HG02885 (cell line): ENCODE measurements around the gene KDM6B.

Experiments
- ATAC-seq: cut with Tn5 transposase; IDR thresholded peaks from one replicate; pipeline ENCODE4 v1.9.1; 2021; ENCODE audit warnings: mild to moderate bottlenecking; ENCODE audit not compliant: unreplicated experiment, poor library complexity

Gene KDM6B

DNA sequence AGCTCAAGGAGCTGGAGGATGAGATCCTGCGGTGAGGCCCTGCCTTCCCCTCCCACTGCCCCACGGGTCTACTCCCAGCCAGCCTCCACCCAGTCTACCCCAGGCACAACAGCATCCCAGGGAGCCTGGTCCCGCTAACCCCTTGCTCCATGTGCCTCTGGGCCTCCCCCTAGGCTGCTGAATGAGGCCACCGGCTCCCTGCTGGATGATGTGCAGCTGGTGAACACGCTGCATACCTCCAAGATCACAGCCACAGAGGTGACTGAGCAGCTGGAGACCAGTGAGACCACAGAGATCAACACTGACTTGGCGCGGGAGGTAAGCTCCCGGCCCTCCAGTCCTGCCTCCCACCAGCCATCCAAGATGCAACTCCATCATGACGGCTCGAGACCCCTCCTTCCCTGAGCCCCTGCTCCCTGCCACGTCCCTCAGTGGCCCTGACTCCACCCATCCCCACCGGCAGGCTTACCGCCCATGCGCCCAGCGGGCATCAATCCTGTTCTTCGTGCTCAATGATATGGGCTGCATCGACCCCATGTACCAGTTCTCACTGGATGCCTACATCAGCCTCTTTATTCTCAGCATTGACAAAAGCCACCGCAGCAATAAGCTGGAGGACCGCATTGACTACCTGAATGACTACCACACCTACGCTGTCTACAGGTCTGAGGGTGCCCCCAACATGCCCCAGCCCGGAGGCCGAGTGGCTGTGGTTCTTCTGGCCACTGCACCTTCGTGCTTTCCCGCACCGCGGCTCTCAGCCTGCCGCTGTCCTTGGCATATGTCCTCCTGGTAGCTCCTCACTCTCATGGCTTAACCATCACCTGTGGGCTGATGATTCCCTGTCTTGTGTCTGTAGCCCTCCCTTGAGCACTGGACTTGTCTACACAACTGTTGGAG is 15.0 kb upstream of the KDM6B start:
- no peak for ATAC-seq

DNA sequence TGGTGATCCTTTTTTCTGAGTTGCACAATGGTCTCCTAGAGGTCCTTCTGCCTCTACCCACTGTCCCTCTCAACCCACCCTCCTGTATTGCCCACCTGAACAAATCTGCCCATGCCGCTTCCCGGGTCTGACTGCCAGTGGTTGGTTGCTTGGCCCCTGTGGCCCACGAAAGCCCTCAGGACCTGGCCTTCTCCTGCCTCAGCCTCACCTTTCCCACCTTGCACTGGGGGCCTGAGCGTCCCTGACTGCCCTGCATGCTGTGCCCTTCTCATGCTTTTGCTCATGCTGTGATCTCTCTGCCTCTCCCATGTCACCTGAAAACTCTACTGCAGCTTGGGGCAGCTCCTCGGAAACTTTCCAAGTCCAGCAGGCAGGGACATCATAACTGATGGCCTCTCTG is 13.8 kb upstream of the KDM6B start:
- no peak for ATAC-seq

DNA sequence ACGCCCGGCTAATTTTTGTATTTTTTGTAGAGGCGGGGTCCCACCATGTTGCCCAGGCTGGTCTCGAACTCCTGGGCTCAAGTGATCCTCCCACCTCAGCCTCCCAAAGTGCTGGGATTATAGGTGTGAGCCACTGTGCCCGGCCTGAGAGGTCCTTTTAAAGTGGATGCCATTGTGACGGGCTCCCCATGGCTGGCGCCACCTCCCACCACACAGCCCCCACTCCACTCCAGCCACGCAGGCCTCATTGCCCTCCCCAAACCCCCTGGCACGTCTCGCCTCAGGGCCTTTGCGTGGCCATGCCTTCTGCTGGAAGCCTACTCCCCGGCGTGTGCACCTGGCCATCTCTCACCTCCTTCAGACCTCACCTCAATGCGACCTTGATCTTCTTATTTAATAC is 11.9 kb upstream of the KDM6B start:
- no peak for ATAC-seq

DNA sequence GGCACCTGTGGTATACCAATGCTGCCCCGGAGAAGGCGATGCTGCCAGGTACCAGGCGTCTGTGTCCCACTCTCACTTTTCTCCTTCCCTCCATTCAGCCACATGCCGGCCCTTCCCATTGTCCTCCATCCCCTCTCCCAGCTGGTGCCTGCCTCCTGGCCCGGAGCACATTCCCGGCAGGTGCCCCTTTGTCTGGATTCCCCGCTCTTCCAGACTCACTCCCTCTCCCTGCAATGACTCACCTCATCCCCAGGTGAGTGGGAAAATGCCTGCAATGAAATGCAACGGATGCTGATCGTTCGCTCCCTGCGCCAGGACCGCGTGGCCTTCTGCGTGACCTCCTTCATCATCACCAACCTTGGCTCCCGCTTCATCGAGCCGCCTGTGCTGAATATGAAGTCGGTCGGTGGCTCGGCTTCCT is 10.4 kb upstream of the KDM6B start:
- ATAC-seq, result no peak

DNA sequence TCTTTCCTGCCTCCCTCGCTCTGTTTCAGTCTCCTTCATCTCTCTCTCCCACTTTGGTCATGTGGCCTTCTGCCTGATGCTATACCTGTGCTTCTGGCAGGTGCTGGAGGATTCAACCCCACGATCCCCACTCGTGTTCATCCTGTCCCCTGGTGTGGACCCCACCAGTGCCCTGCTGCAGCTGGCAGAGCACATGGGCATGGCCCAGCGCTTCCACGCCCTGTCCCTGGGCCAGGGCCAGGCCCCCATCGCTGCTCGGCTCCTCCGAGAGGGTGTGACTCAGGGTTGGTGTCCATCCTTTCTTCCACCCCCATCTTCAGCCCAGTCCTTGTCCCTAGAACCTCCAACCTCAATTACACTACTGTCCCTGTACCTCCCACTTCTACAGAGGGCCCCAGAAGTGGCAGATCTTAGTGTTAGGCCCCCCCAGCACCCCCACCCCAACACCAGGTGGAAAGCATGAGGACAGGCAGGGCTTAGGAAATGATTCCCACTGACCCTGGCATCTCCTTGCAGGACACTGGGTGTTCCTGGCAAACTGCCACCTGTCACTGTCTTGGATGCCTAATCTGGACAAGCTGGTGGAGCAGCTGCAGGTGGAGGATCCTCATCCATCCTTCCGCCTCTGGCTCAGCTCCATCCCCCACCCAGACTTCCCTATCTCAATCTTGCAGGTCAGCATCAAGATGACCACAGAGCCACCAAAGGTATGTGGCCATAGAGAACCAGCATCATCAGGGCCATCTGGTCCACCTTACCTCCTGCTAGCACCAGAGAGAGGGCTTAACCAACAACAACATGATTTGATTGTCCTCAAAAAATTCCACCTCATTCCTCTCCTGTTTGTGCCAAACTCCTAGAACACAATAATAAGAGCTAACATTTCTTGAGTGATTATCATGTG is 9.7 kb upstream of the KDM6B start:
- ATAC-seq, result no peak

DNA sequence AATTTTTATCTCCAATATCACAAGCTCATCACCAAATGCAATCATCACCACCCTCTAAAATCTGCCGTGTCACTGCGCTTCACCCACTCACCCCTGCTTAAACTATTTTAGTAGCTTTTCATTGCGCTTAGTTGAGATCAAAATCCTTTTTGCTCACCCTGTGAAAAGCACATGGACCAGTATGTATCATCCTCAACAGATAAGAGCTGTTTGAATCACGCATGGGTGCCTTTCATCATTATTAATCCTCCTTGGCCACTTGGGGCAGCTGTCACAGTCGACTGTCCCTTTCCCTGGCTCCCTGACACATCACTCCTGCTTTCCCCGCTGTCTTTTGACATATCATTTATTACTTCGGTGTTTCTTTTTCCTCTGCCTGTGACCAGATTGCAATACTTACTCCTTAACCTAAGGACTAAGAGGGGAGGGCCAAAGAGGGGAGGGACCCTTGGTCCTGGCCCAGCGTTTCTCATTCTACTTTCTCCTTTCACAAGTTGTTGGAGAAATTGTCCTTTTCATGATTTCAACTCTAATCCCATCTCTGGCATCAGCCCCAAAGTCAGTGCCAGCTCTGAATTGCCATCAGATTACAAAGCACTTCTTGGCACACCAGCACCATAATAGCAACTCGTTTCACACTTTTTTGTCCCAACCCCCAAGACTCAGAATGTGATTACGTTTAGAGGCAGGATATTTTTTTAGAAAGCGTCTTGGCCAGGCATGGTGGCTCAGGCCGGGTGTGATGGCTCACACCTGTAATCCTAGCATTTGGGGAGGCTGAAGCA is 8.6 kb upstream of the KDM6B start:
- no peak for ATAC-seq

DNA sequence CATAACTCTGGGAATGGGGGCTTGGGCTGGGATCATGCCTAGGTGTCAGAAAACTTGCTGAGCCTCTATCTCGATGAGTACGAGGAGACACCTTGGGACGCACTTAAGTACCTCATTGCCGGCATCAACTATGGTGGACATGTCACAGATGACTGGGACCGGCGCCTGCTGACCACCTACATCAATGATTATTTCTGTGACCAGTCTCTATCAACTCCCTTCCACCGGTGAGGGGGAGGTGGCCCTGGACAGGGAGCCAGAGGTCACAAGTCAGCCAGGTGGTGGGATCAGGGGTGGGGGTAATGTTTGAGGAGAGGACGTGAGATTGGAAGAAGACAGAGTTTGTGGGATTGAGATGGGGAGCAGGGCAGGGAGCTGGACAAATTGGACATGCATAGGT is 3.4 kb upstream of the KDM6B start:
- no peak for ATAC-seq

DNA sequence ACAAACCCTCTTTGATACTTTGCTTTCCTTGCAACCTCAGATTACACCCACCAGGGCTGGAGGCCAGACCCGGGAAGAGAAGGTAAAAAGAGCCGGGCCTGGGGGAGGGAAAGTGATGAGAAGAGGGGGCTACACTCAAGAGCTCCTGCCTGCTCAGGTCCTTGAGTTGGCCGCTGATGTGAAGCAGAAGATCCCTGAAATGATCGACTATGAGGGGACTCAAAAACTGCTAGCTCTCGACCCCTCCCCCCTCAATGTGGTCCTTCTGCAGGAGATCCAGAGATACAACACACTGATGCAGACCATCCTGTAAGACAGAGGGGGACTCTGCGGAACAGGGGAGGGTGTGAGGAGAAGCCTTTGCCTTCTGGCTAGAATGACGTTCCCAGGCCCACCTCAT is 2.8 kb upstream of the KDM6B start:
- ATAC-seq, result no peak

DNA sequence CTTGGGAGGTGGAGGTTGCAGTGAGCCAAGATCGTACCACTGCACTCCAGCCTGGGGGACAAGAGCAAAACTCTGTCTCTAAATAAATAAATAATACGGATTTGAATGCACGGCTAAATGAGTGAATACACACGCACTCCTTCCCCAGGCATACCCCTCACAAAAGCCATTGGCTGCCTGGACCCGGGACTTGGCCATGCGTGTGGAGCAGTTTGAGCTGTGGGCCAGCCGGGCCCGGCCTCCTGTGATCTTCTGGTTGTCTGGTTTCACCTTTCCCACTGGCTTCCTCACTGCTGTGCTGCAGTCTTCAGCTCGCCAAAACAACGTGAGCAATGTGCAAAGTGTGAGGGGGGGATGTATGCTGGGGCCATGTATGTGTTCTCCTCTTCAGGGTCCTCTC is 1.6 kb upstream of the KDM6B start:
- ATAC-seq, result no peak

DNA sequence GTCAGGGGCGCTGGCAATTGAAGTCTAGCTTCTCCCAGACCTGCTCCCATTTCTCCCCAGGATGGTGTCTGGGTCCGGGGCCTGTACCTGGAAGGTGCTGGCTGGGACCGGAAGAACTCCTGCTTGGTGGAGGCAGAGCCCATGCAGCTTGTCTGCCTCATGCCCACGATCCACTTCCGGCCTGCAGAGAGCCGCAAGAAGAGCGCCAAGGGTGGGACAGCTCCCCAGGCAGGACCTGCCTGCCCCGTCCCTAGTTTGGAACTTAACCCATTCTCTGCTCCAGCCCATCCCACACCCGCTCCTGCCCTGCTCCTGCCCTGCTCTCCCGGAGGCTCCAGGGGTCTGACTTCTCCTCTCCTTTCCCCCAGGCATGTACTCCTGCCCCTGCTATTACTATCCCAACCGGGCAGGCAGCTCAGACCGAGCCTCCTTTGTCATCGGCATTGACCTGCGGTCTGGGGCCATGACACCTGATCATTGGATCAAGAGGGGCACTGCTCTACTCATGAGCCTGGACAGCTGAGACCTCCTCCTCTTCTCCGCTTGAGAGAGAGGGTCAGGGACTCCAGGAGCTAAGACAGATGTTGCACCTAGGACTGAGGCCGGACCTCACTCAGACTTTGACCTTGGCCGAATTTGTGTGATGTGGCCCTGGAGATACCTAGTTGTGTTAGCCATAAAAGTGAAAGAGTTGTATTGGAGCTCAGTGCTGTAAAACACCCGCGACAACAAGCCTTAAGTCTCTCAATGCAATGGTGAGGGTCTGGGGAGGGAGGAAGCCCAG is 814 bp upstream of the KDM6B start:
- ATAC-seq, result no peak

DNA sequence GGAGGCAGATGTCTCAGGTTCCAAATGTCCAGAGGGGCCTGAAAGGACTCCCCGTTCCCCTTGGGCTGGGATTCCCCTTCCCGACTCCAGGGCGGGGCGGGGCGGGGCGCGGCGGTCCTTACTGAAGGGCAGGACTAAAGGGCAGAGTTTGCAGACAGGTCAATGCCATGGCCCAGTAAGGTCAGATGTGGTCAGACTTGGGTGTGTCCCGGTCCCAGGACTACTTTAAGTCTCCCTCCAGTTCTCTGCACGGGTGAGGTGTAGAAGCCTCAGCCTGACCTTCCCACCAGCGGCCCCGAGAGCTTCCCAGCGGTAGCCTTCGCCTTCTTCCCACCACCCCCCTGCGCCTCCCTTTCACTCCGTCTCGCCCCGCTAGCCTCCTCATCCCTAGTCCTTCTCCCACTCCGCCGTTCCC is 532 bp downstream of the KDM6B start:
- no peak for ATAC-seq

DNA sequence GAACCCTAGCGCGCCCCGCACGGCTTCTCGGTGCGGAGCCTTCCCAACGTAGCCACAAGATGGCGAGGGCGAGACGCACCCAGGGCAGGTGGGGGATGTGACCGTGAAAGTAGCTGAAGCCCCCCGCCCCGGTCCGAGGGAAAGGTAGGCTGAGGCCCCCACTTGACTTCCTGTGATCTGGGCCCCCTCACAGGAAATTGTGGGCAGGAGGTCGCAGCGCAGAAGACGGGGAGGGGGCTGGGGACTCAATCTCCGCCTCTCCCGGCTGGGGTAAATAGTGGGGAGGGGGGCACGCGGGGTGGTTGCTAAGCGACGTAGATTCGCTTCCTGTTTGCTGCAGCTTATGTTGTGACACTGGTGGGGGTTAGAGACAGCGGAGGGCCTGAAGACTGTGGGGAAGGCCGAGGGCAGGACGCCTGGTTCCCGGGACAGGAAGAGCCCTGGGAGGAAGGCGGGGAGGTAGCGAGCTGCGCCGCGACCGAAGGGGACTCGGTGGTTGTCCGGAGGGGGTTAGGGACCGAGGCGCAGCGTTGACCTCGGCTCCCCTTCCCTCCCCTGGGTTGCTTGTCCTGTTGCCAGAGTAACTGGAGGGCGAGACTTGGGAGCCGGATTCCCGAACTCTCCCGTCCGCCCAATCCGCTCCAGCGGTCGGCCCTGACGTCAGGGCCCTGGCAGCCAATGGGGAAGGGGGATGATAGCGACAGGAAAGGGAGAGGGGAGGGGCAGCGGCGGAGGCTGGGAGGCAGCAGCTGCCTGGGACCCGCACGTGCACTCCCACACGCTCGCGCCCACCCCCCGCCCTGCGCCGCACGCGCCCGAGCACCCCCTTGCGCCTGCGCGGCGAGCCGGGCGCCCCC is 1.2 kb downstream of the KDM6B start:
- peak; percentile 65 for ATAC-seq

DNA sequence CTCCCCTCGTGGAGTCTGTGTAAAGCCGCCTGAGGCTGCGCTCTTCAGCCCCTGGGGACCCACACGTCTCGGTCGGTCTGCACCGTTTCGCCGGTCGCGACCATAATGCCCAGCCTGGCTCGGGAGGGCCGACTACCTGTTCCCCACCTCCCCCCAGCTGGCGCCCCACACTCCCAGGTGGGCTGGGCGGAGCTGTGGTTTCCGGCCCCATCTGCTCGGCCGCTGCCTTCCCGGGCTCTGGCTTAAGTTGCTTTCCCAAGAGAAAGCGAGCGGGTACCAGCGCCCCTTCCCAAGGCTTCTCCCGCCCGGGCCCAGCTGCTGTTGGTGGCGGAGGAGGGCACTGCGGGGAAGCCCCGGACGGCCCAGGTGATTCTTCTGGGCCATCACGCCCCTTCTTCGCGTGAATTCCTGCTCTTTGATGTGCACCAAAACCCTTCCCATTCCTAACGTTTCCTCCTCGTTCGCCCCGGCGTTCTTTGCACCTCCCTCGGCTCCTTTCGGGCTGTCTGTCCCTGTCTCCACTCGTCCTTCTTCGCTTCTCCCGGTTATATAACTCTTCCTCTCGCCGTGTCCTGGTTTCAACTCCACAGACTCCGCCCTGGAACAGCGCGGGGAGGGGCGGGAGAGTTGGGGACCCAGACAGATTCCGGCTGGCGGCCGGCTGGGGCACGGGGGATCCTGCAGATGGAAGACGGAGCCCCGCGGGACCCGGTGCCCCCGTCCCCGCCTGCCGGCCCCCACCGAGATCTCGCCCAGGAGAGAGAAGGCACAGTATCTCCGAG is 2.0 kb downstream of the KDM6B start:
- ATAC-seq, result no peak

DNA sequence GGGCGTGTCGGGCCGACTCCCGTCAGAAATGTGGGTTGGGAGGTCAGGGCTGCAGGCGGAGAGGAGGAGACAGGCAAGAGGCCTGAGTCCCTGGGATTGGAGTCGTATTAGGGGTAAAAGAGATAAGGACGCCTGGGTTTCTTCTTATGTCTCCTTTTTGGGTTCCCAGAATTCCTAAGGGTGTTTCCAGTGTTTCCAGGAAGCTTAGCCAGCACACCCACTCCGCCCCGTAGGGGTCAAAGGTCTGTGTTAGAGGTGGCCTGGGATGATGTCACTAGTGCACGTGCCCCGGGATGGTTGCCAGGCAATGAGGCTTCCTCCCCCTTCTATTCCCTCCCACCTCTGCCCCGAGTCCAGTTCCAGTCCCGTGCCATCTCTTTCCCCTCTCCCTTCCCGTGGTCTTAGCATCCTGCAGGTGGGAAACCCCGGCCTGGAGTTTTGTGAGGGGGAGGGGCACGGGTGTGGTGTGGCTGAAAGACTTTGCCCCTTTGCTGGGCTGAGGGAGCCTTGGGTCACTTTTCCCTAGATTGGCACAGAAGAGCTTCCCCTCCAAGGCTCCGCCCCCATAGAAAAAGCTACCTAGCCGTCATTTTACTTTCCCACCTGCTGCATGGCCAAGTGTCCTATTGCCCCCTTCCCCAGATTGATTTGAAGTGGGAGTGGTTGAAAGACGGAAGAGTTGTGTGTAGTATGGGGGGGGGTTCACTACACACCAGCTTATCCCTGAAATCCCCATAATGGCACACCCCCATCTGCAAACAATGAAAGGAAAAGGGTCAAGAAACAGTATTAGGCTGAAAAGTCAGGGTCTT is 2.8 kb downstream of the KDM6B start:
- ATAC-seq, result no peak

DNA sequence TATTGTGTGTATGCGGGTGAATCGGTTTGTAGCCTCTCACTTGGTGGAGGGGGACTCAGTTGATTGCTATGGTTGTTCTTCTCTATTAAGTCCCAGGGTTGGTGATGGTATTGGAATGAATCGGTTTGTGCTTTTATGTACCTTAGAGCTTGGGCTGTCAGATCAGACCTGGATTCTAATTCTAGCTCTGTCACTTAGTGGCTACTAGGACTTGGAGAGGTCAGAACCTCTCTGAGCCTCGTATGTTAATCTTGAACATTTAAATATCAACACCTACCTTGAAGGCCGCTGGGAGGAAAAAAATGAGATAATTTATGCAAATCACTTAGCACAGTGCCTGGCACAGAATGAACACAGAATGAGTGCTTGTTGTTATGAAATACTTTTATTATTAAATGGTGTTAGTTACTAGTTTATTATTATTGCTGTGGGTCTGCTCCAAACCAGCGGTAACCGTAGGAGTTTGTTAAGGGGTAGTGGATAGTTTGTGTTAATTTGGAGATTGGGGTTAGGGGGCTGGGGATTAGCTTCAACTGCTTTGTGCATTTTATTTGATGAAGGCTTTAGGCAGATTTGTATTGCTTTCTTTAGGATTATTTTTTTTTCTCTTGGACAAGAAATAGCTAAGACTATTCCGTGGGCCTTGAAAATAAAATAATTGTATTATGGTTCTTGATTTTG is 3.5 kb downstream of the KDM6B start:
- ATAC-seq, result no peak

DNA sequence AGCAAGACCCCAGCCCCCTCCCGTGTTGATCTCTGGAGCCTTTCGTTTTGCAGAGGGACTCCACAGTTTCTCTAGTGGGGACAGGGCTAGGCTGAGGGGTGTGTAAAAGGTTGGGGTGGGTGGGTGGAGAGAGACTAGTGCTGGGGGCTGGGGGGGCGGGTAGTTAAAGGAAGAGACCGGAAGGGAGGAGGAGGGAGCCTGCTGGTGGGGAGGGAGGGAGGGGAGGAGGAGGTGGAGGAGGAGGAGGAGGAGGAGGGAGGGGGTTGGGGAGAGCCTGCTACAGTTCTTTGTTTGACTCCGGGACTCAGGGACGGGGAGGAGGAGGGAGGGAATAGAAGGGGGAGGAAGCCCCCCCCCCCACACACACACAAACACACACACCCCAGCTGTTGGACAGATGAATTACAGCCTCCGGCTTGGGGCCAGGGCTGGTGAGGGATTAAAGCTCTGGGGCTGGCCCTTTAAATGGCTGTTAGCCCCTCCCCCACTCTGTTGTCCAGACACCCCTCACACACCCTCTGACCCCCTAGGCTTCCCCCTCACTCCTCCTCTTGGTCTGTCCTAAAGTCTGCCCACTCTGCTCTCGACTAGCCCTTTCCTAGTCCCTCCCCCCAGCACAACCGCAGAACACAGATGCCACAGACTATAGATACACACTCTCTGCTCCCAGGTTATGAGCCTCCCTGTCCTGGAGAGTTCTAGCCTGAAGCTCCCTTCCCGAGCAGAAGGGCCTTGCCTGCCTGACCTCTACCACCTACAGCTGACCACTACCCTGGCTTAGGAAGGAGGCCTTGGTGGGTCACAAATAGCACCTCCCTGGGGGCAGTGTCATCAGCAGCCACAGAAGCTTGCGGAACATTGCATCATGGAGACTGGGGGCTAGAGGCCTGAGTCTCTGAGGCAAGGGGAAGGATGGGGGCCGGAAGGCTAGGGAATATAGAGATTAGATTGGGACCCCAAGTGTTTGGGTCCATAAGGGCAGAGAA is 4.4 kb downstream of the KDM6B start:
- no peak for ATAC-seq
